PC-9 (cell line): Measurements from ENCODE around the gene RAB31. TPM values are rescaled to one million over a fixed set of nuclear protein-coding genes. Genes with fewer than 3 reads are reported as not detected.

Experiments used
- BruUV-seq: library from RNA; stranded (reverse); fragments of 400-500 nt; replicated peaks from 2 replicates; lab custom pipeline; 2021; lab: Mats Ljungman, UMichigan
- CTCF ChIA-PET: fragments of 300-600 bp; sonication (Branson Sonifier 250); formaldehyde crosslinking; loops from one replicate; lab custom pipeline; 2022; ENCODE audit warnings: antibody characterized with exemption; lab: Charles Lee
- POLR2A ChIA-PET: fragments of 300-600 bp; sonication (Branson Sonifier 250); formaldehyde crosslinking; loops from one replicate; lab custom pipeline; 2022; ENCODE audit warnings: antibody characterized with exemption; ENCODE audit not compliant: unreplicated experiment; lab: Charles Lee
- DNase-seq, 2 experiments: peaks; one replicate each; pipeline versions ENCODE4 v3.0.0 to v3.0.0-alpha.2; 2015 to 2022; ENCODE audit warnings: mixed read lengths in 1 of 2
- H2AFZ ChIP-seq: fragments of 200-600 bp; sonication (generic); 2 replicates; pipeline ENCODE4 v1.8.1; 2017; ENCODE audit warnings: antibody characterized with exemption
- H3F3A ChIP-seq: fragments of 200-600 bp; sonication (generic); 2 replicates; pipeline ENCODE4 v1.8.1; 2017; ENCODE audit warnings: antibody characterized with exemption, mild to moderate bottlenecking, low read depth; ENCODE audit not compliant: insufficient read depth
- H3K27ac ChIP-seq: fragments of 200-600 bp; sonication (generic); 2 replicates; pipeline ENCODE4 v1.6.1; 2016; ENCODE audit warnings: mixed run types
- H3K27me3 ChIP-seq: fragments of 200-600 bp; sonication (generic); 2 replicates; pipeline ENCODE4 v1.6.1; 2016; ENCODE audit warnings: low read depth, mixed run types; ENCODE audit not compliant: insufficient read depth
- H3K36me3 ChIP-seq: fragments of 200-600 bp; sonication (generic); 2 replicates; pipeline ENCODE4 v1.6.1; 2016; ENCODE audit warnings: low read depth, mixed run types
- H3K4me1 ChIP-seq: fragments of 200-600 bp; sonication (generic); replicated peaks from 2 replicates; pipeline ENCODE4 v1.6.1; 2016; ENCODE audit warnings: mixed run types; ENCODE audit not compliant: insufficient read depth
- H3K4me2 ChIP-seq: fragments of 200-600 bp; sonication (generic); 2 replicates; pipeline ENCODE4 v1.6.1; 2017; ENCODE audit warnings: mixed run types
- H3K4me3 ChIP-seq: fragments of 200-600 bp; sonication (generic); 2 replicates; pipeline ENCODE4 v1.6.1; 2016; ENCODE audit warnings: mixed run types
- H3K79me2 ChIP-seq: fragments of 200-600 bp; sonication (generic); 2 replicates; pipeline ENCODE4 v1.6.1; 2017; ENCODE audit warnings: low read depth, mixed run types
- H3K9me2 ChIP-seq: fragments of 200-600 bp; sonication (generic); 2 replicates; pipeline ENCODE4 v1.8.1; 2017; ENCODE audit warnings: mild to moderate bottlenecking; ENCODE audit not compliant: insufficient read depth
- H3K9me3 ChIP-seq: fragments of 200-600 bp; sonication (generic); 2 replicates; pipeline ENCODE4 v1.8.1; 2016; ENCODE audit warnings: low read depth; ENCODE audit not compliant: insufficient read depth
- H4K20me1 ChIP-seq: fragments of 200-600 bp; sonication (generic); 2 replicates; pipeline ENCODE4 v1.8.1; 2017; ENCODE audit not compliant: insufficient read depth
- CTCF ChIP-seq: fragments of 200-600 bp; sonication (generic); conservative IDR thresholded peaks from 2 replicates; pipeline ENCODE4 v1.6.1; 2017; ENCODE audit warnings: mixed run types, antibody characterized with exemption, mild to moderate bottlenecking, moderate library complexity
- EZH2 ChIP-seq: fragments of 200-600 bp; sonication (generic); IDR thresholded peaks from 2 replicates; pipeline ENCODE4 v1.8.0; 2017; ENCODE audit warnings: antibody characterized with exemption, low read depth
- intact Hi-C: fragments of 100-400 bp; cut with micrococcal nuclease; formaldehyde crosslinking; loops from one replicate; pipeline ENCODE4 v1.10.0; 2022; ENCODE audit not compliant: unreplicated experiment
- total RNA-seq: library from RNA; stranded (reverse); gene quantifications from 2 replicates; pipeline ENCODE4 v1.2.3, GENCODE V29; 2021

Gene RAB31
- total RNA-seq, 1 experiment from 2014 or later = 51.0 TPM

GRCh38 chr18:9753846-9754245 lies 45.7 kb downstream of the RAB31 start:
- Histone ChIP-seq H3K36me3 (no peaks in the 10 kb centered on the region), H3K4me1 (no peaks in the 10 kb centered on the region), H3F3A (0 out of 2 replicates have a peak, but pooled peaks cover 5% of the 10 kb centered on the region), H3K9me2 (no peaks in the 10 kb centered on the region), H3K27ac (no peak overlapping the region), H2AFZ (no peak overlapping the region), H4K20me1 (no peaks in the 10 kb centered on the region), H3K79me2 (0 out of 2 replicates have a peak, but pooled peaks cover 6% of the 10 kb centered on the region), H3K9me3 (no peaks in the 10 kb centered on the region), H3K4me3 (no peak overlapping the region), H3K27me3 (no peaks in the 10 kb centered on the region), H3K4me2 (no peak overlapping the region)
- DNase-seq = peak in 1 of 2 experiments; percentile 37
- intact Hi-C loops = no loop called here
- CTCF ChIA-PET = no interaction called here
- POLR2A ChIA-PET = interaction anchor here (0.5 to 0.6 kb wide), 2 partner anchors 10 to 192 kb away, joined by 3 to 5 read pairs; no protein-coding TSS in a partner anchor
- no peak for TF ChIP-seq EZH2
- no peak for TF ChIP-seq CTCF
- BruUV-seq = no TSS peak

GRCh38 chr18:9755110-9755509 lies 47.0 kb downstream of the RAB31 start:
- peaks cover 10% of the 10 kb centered on the region; the same call in 1 of the 2 replicates for H3K79me2 ChIP-seq
- TF ChIP-seq CTCF = no peak
- no peak for TF ChIP-seq EZH2
- no peaks in the 10 kb centered on the region for H3K4me1 ChIP-seq
- no peaks in the 10 kb centered on the region for H3K9me3 ChIP-seq
- H4K20me1 ChIP-seq = no peaks in the 10 kb centered on the region
- no peak overlapping the region for H3K4me3 ChIP-seq
- H3K27me3 ChIP-seq = no peaks in the 10 kb centered on the region
- H2AFZ ChIP-seq = no peak overlapping the region
- ChIA-PET POLR2A (no interaction called here), CTCF (no interaction called here)
- BruUV-seq = no TSS peak
- no peaks in the 10 kb centered on the region for H3K9me2 ChIP-seq
- H3K4me2 ChIP-seq = no peak overlapping the region
- intact Hi-C loops = no loop called here
- 0 out of 2 replicates have a peak, but pooled peaks cover 5% of the 10 kb centered on the region for H3F3A ChIP-seq
- DNase-seq = no peak
- no peak overlapping the region for H3K27ac ChIP-seq
- no peaks in the 10 kb centered on the region for H3K36me3 ChIP-seq

- CTCF ChIA-PET = no interaction called here
- no peak overlapping the region for H3K4me3 ChIP-seq
- no peaks in the 10 kb centered on the region for H3K36me3 ChIP-seq
- intact Hi-C loops = no loop called here
- H2AFZ ChIP-seq = no peak overlapping the region
- POLR2A ChIA-PET = no interaction called here
- H3K27ac ChIP-seq = no peak overlapping the region
- 0 out of 2 replicates have a peak, but pooled peaks cover 5% of the 10 kb centered on the region for H3F3A ChIP-seq
- H3K27me3 ChIP-seq = no peaks in the 10 kb centered on the region
- no peaks in the 10 kb centered on the region for H3K4me1 ChIP-seq
- no peaks in the 10 kb centered on the region for H3K9me3 ChIP-seq
- no peaks in the 10 kb centered on the region for H4K20me1 ChIP-seq
- H3K9me2 ChIP-seq = no peaks in the 10 kb centered on the region
- DNase-seq = peak in 1 of 2 experiments; percentile 15
- BruUV-seq = no TSS peak
- H3K79me2 ChIP-seq = peaks cover 12% of the 10 kb centered on the region; the same call in 1 of the 2 replicates
- TF ChIP-seq EZH2 (no peak), CTCF (no peak)
- H3K4me2 ChIP-seq = no peak overlapping the region
These were observed 47.5 kb downstream of the RAB31 start for GRCh38 chr18:9755615-9756014.
